Measurements from ENCODE around the gene PPP2R3B. TPM values are rescaled to one million over a fixed set of nuclear protein-coding genes. Genes with fewer than 3 reads are reported as not detected.

PPP2R3B gene
- total RNA-seq, 2 donors from 2014 or later: 12.0 to 38.8 TPM

DNA sequence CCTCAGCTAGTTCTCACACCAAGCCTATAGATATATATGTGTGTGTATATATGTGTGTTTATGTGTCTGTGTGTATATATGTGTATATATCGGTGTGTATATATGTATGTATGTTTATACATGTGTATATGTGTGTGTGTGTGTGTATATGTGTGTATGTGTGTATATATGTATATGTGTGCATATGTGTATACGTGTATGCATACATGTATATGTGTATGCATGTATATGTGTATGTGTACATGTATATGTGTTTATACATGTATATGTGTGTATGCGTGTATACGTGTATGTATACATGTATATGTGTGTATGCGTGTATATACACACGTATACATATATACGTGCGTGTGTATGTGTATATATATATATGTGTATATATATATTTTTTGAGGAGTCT is 86.4 kb downstream of the PPP2R3B start:
- no peak for ATAC-seq
- H3K9me3 Mint-ChIP-seq: no peaks in the 10 kb centered on the region
- no peak overlapping the region for H3K27ac Mint-ChIP-seq

DNA sequence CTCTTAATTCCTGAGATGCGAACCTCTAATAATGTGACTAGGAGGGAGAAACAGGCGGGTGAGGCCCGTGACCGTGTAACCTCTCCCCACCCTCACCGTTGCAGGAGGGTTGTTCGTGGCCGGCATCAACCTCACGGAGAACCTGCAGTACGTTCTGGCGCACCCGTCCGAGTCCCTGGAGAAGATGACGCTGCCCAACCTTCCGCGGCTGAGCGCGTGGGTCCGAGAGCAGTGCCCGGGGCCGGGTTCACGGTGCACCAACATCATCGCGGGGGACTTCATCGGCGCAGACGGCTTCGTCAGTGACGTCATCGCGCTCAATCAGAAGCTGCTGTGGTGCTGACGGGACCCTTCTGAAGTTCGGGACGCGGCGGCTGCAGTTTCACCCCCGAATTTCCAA is 87.7 kb downstream of the PPP2R3B start:
- Mint-ChIP-seq H3K9me3 (no peaks in the 10 kb centered on the region), H3K4me1 (ENCODE audit: low read depth in 2 of 2) (no peaks in the 10 kb centered on the region), H3K27ac (no peak overlapping the region), H3K27me3 (no peaks in the 10 kb centered on the region), H3K36me3 (no peaks in the 10 kb centered on the region), H3K4me3 (no peak overlapping the region)
- DNase-seq (ENCODE audit: low spot score) (no peak), ATAC-seq (no peak)

More for the DNA sequence above, 86.4 kb downstream of the PPP2R3B start:
- DNase-seq (ENCODE audit: low spot score): no peak
- Mint-ChIP-seq H3K4me1 (ENCODE audit: low read depth in 2 of 2) (no peaks in the 10 kb centered on the region), H3K27me3 (no peaks in the 10 kb centered on the region), H3K36me3 (no peaks in the 10 kb centered on the region), H3K4me3 (no peak overlapping the region)

DNA sequence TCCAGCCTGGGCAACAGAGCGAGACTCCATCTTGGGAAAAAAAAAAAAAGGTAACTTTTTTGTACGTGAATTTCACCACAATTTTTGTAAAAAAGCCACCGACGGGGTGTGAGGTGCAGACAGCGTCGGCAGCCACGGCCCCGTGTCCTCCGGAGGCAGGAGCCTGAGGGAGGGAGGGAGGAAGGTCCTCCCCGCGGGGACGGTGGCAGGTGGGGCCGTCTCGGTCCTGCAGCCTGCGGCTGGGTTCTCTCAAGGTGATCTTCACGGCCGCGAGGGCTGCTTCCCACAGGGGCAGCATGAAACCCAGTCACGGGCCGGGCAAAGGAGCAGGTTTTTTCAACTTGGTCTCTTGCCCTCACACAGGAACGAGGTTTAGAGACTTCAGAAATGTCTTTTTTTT is 91.6 kb downstream of the PPP2R3B start:
- Mint-ChIP-seq H3K36me3 (peaks cover 5% of the 10 kb centered on the region), H3K27me3 (no peaks in the 10 kb centered on the region), H3K4me1 (ENCODE audit: low read depth in 2 of 2) (peaks cover 0 to 3% of the 10 kb centered on the region in 2 donors)

DNA sequence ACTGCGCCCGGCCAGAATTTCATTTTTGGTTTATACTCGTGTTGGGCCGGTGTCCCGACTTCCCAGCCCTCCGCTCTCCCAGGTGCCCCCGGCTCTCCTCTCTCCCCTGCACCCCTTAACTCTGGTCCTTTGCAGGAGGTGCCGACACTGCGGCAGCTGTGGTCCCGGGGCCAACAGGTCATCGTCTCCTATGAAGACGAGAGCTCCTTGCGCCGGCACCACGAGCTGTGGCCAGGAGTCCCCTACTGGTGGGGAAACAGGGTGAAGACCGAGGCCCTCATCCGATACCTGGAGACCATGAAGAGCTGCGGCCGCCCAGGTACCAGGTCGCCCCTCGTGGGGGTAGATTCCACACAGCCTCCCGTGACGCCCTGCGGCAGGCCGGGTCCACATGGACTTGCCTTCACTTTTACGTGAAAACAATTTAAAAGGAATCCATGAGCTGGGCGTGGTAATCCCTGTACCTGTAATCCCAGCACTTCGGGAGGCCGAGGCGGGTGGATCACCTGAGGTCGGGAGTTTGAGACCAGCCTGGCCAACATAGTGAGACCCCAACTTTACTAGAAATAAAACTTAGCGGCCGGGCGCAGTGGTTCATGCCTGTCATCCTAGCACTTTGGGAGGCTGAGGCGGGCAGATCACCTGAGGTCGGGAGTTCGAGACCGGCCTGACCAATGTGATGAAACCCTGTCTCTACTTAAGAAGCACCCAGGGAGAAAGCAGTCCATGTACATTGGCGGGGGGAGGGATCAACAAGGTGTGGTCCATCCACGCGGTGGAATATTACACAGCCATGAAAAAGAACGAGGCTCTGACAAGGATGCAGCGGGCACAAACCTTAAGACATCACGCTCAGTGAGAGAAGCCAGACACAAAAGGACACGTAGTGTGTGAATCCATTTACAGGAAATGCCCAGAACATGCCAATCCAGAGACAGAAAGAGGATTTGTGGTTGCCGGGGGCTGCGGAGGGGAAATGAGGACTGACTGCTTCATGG is 93.5 kb downstream of the PPP2R3B start:
- no peak overlapping the region for H3K27ac Mint-ChIP-seq
- ATAC-seq (no peak), DNase-seq (ENCODE audit: low spot score) (no peak)
- H3K36me3 Mint-ChIP-seq: peaks cover 5% of the 10 kb centered on the region
- H3K4me3 Mint-ChIP-seq: no peak overlapping the region
- H3K4me1 Mint-ChIP-seq (ENCODE audit: low read depth in 2 of 2): peaks cover 0 to 3% of the 10 kb centered on the region in 2 donors
- no peaks in the 10 kb centered on the region for H3K9me3 Mint-ChIP-seq
- no peaks in the 10 kb centered on the region for H3K27me3 Mint-ChIP-seq

More for the DNA sequence above, 91.6 kb downstream of the PPP2R3B start:
- DNase-seq (ENCODE audit: low spot score) (no peak), ATAC-seq (no peak)
- H3K27ac Mint-ChIP-seq: no peak overlapping the region
- no peak overlapping the region for H3K4me3 Mint-ChIP-seq
- no peaks in the 10 kb centered on the region for H3K9me3 Mint-ChIP-seq

DNA sequence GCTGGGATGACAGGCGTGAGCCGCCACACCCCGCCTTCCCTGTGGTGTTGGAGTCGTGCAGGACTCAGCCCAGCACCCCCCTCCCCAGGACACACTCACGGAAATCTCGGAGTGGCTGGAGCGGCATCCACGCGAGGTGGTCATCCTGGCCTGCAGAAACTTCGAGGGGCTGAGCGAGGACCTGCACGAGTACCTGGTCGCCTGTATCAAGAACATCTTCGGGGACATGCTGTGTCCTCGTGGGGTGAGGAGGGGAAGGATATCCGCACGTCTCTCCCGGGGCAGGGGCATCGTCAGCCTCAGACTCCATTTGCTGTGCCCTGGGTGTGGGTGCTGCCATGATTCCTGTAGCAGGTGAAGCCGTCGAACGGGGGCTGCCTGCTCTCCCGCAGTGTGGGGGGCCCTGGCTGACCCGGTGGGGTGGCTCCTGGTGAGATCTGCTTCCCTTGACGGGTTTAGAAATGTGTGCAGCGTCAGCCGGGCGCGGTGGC is 95.3 kb downstream of the PPP2R3B start:
- no peak overlapping the region for H3K27ac Mint-ChIP-seq
- peaks cover 0 to 3% of the 10 kb centered on the region in 2 donors for H3K4me1 Mint-ChIP-seq (ENCODE audit: low read depth in 2 of 2)
- DNase-seq (ENCODE audit: low spot score): no peak
- ATAC-seq: no peak
- peaks cover 5% of the 10 kb centered on the region for H3K36me3 Mint-ChIP-seq
- no peak overlapping the region for H3K4me3 Mint-ChIP-seq
- H3K27me3 Mint-ChIP-seq: no peaks in the 10 kb centered on the region
- H3K9me3 Mint-ChIP-seq: no peaks in the 10 kb centered on the region

DNA sequence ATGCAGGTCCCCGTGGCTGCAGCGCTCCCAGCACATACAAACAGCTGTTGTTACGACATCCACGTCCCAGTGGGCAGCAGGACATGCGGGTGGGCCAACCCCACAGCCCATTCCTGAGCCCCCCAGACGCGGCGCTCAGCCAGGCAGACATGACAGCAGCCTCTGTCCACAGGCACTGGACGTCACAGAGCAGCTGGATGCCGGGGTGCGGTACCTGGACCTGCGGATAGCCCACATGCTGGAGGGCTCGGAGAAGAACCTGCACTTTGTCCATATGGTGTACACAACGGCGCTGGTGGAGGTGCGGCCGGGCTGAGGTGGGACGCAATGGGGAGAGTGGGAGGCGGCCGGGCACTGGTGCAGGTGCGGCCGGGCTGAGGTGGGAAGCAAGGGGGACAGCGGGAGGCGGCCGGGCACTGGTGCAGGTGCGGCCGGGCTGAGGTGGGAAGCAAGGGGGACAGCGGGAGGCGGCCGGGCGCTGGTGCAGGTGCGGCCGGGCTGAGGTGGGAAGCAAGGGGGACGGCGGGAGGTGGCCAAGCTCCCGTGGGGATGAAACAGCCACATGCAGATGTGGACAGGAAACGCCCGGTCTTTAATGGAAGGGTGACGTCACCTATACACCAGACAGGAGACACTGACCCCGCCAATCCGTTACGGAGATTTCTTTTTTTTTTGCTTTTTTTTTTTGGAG is 96.1 kb downstream of the PPP2R3B start:
- ATAC-seq (no peak), DNase-seq (ENCODE audit: low spot score) (no peak)
- H3K36me3 Mint-ChIP-seq: peaks cover 5% of the 10 kb centered on the region
- H3K9me3 Mint-ChIP-seq: no peaks in the 10 kb centered on the region
- H3K27ac Mint-ChIP-seq: no peak overlapping the region
- H3K4me3 Mint-ChIP-seq: no peak overlapping the region
- no peaks in the 10 kb centered on the region for H3K27me3 Mint-ChIP-seq
- peaks cover 0 to 7% of the 10 kb centered on the region in 2 donors for H3K4me1 Mint-ChIP-seq (ENCODE audit: low read depth in 2 of 2)

DNA sequence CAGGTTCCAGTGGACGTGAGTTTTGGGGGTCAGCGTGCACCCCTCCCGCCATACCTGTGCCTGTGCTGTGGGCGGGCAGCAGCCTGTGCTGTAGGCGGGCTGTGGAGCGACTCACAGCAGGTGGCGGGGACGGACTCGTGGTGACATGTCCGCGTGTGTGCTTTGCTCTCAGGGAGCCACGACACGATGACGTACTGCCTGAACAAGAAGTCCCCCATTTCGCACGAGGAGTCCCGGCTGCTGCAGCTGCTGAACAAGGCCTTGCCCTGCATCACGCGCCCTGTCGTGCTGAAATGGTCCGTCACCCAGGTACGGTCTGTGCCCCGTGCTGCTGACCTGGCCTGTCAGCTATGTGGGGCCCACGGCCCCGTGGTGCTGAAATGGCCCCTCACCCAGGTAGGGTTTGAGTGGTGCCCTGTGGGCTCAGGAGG is 98.1 kb downstream of the PPP2R3B start:
- ATAC-seq (peak in 1 of 2 donors; percentile 40), DNase-seq (ENCODE audit: low spot score) (no peak)
- Mint-ChIP-seq H3K4me3 (no peak overlapping the region), H3K9me3 (no peaks in the 10 kb centered on the region), H3K36me3 (peaks cover 3% of the 10 kb centered on the region), H3K27ac (no peak overlapping the region), H3K27me3 (no peaks in the 10 kb centered on the region), H3K4me1 (ENCODE audit: low read depth in 2 of 2) (peaks cover 0 to 11% of the 10 kb centered on the region in 2 donors)

DNA sequence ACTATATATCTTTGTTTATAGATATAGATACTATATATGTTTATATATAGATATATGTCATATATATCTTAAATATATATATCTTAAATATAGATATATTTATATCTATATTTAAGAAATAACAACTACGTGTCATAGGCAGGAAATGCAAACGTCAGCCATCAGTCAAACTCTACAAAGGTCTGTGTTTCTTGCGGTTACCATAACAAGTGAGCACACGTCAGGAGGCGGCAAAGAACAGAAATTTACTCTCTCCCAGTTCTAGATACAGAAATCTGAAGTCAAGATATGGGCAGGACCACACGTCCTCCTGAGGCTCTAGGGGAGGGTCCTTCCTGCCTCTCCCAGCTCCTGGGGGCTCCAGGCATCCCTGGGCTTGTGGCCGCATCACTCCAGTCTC is 99.0 kb downstream of the PPP2R3B start:
- Mint-ChIP-seq H3K27ac (no peak overlapping the region), H3K27me3 (no peaks in the 10 kb centered on the region), H3K9me3 (no peaks in the 10 kb centered on the region), H3K36me3 (no peaks in the 10 kb centered on the region), H3K4me1 (ENCODE audit: low read depth in 2 of 2) (peaks cover 0 to 13% of the 10 kb centered on the region in 2 donors), H3K4me3 (no peak overlapping the region)
- ATAC-seq (no peak), DNase-seq (ENCODE audit: low spot score) (no peak)

DNA sequence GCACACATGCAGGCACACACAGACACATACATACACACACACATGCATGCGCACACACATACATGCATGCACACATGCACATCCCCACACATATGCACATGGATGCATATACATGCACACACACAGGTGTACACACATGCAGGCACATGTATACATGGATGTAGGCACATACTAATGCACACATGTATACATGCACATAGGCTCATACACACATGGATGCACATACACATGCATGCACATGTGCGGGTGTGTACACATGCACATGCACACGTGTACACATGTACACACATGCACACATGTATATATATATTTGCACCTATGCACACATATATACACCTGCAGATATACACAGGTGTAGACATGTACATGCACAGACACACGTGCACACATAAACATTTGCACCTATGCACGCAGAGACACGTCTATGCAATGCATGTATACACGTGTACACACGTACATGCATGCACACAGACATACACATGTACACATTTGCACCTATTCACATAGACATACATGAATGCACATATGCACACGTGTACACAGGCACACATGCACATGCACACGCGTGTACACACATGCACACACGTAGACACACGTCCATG is 101.5 kb downstream of the PPP2R3B start:
- Mint-ChIP-seq H3K9me3 (no peaks in the 10 kb centered on the region), H3K27ac (no peak overlapping the region), H3K27me3 (no peaks in the 10 kb centered on the region), H3K4me3 (no peak overlapping the region), H3K4me1 (ENCODE audit: low read depth in 2 of 2) (peaks cover 0 to 13% of the 10 kb centered on the region in 2 donors), H3K36me3 (no peaks in the 10 kb centered on the region)
- no peak for ATAC-seq
- DNase-seq (ENCODE audit: low spot score): no peak

Other genes starting within 250 kb of the PPP2R3B start
- 10 to 100 TPM; 18.3 to 61.7 TPM for gene PLCXD1, start 105.5 kb downstream of the PPP2R3B start, total RNA-seq
- 10 to 100 TPM; 45.8 to 69.6 TPM for gene GTPBP6, start 68.1 kb downstream of the PPP2R3B start, total RNA-seq
- gene SHOX, start 243.9 kb upstream of the PPP2R3B start, total RNA-seq: not detected

Measured in natural killer cell treated with Interleukin-12 subunit alpha and Interleukin-12 subunit beta and Interleukin-15 and Interleukin-18, amount 100 ng/mL, for 72 hours (primary cell).